ENCODE data around the gene ASB6.

The ASB6 gene

GRCh38 chr9:129610213-129610472 is 31.8 kb downstream of the ASB6 start:
- peaks cover 28 to 34% of the 10 kb centered on the region in 2 donors for H3K4me1 ChIP-seq (ENCODE audit: control insufficient read depth in 2 of 2, insufficient read depth in 2 of 2, low read length in 2 of 2)
- H3K27me3 ChIP-seq (ENCODE audit: control insufficient read depth in 2 of 2, insufficient read depth in 2 of 2, low read length in 2 of 2) = no peaks in the 10 kb centered on the region
- no peaks in the 10 kb centered on the region for H3K36me3 ChIP-seq (ENCODE audit: control insufficient read depth in 2 of 2, insufficient read depth in 2 of 2, low read length in 2 of 2)
- peak overlapping the region; percentile 84 to 86 for H3K27ac ChIP-seq (ENCODE audit: low read depth in 2 of 2, low read length in 2 of 2)
- peak overlapping the region; percentile 78 to 79 for H3K9ac ChIP-seq (ENCODE audit: low read depth in 1 of 2, low read length in 2 of 2)
- H3K4me3 ChIP-seq (ENCODE audit: low read length in 2 of 2) = peak overlapping the region; percentile 78 to 82
- no peaks in the 10 kb centered on the region for H3K9me3 ChIP-seq (ENCODE audit: control insufficient read depth in 2 of 2, low read length in 2 of 2)

- Histone ChIP-seq H3K9me3 (ENCODE audit: control insufficient read depth in 2 of 2, low read length in 2 of 2) (no peaks in the 10 kb centered on the region), H3K36me3 (ENCODE audit: control insufficient read depth in 2 of 2, insufficient read depth in 2 of 2, low read length in 2 of 2) (no peaks in the 10 kb centered on the region), H3K4me1 (ENCODE audit: control insufficient read depth in 2 of 2, insufficient read depth in 2 of 2, low read length in 2 of 2) (peaks cover 28 to 34% of the 10 kb centered on the region in 2 donors), H3K27ac (ENCODE audit: low read depth in 2 of 2, low read length in 2 of 2) (peak overlapping the region; percentile 77 to 84), H3K4me3 (ENCODE audit: low read length in 2 of 2) (peak overlapping the region; percentile 62 to 67), H3K27me3 (ENCODE audit: control insufficient read depth in 2 of 2, insufficient read depth in 2 of 2, low read length in 2 of 2) (no peaks in the 10 kb centered on the region), H3K9ac (ENCODE audit: low read depth in 1 of 2, low read length in 2 of 2) (peak overlapping the region; percentile 49 to 73)
Measured at GRCh38 chr9:129609486-129610212, 32.3 kb downstream of the ASB6 start.

GRCh38 chr9:129608561-129609481 is 33.1 kb downstream of the ASB6 start:
- Histone ChIP-seq H3K36me3 (ENCODE audit: control insufficient read depth in 2 of 2, insufficient read depth in 2 of 2, low read length in 2 of 2) (no peaks in the 10 kb centered on the region), H3K9ac (ENCODE audit: low read depth in 1 of 2, low read length in 2 of 2) (peak overlapping the region; percentile 57 to 65), H3K27ac (ENCODE audit: low read depth in 2 of 2, low read length in 2 of 2) (peak overlapping the region; percentile 75 to 77), H3K9me3 (ENCODE audit: control insufficient read depth in 2 of 2, low read length in 2 of 2) (no peaks in the 10 kb centered on the region), H3K4me1 (ENCODE audit: control insufficient read depth in 2 of 2, insufficient read depth in 2 of 2, low read length in 2 of 2) (peaks cover 28 to 34% of the 10 kb centered on the region in 2 donors), H3K4me3 (ENCODE audit: low read length in 2 of 2) (peak overlapping the region; percentile 45 to 67), H3K27me3 (ENCODE audit: control insufficient read depth in 2 of 2, insufficient read depth in 2 of 2, low read length in 2 of 2) (no peaks in the 10 kb centered on the region)

GRCh38 chr9:129607027-129607387 is 34.9 kb downstream of the ASB6 start:
- no peak overlapping the region for H3K4me3 ChIP-seq (ENCODE audit: low read length in 2 of 2)
- H3K27me3 ChIP-seq (ENCODE audit: control insufficient read depth in 2 of 2, insufficient read depth in 2 of 2, low read length in 2 of 2) = no peaks in the 10 kb centered on the region
- H3K27ac ChIP-seq (ENCODE audit: low read depth in 2 of 2, low read length in 2 of 2) = peak overlapping the region; percentile 72 to 79
- peaks cover 30 to 34% of the 10 kb centered on the region in 2 donors for H3K4me1 ChIP-seq (ENCODE audit: control insufficient read depth in 2 of 2, insufficient read depth in 2 of 2, low read length in 2 of 2)
- H3K36me3 ChIP-seq (ENCODE audit: control insufficient read depth in 2 of 2, insufficient read depth in 2 of 2, low read length in 2 of 2) = no peaks in the 10 kb centered on the region
- H3K9ac ChIP-seq (ENCODE audit: low read depth in 1 of 2, low read length in 2 of 2) = peak overlapping the region in 1 of 2 donors; percentile 30
- H3K9me3 ChIP-seq (ENCODE audit: control insufficient read depth in 2 of 2, low read length in 2 of 2) = no peaks in the 10 kb centered on the region

GRCh38 chr9:129606161-129607026 is 35.6 kb downstream of the ASB6 start:
- H3K4me1 ChIP-seq (ENCODE audit: control insufficient read depth in 2 of 2, insufficient read depth in 2 of 2, low read length in 2 of 2) = peaks cover 30 to 34% of the 10 kb centered on the region in 2 donors
- no peak overlapping the region for H3K9ac ChIP-seq (ENCODE audit: low read depth in 1 of 2, low read length in 2 of 2)
- H3K9me3 ChIP-seq (ENCODE audit: control insufficient read depth in 2 of 2, low read length in 2 of 2) = no peaks in the 10 kb centered on the region
- H3K27ac ChIP-seq (ENCODE audit: low read depth in 2 of 2, low read length in 2 of 2) = peak overlapping the region; percentile 72 to 79
- no peaks in the 10 kb centered on the region for H3K27me3 ChIP-seq (ENCODE audit: control insufficient read depth in 2 of 2, insufficient read depth in 2 of 2, low read length in 2 of 2)
- H3K4me3 ChIP-seq (ENCODE audit: low read length in 2 of 2) = no peak overlapping the region
- H3K36me3 ChIP-seq (ENCODE audit: control insufficient read depth in 2 of 2, insufficient read depth in 2 of 2, low read length in 2 of 2) = no peaks in the 10 kb centered on the region

GRCh38 chr9:129604766-129605163 is 37.2 kb downstream of the ASB6 start:
- Histone ChIP-seq H3K4me3 (ENCODE audit: low read length in 2 of 2) (no peak overlapping the region), H3K9me3 (ENCODE audit: control insufficient read depth in 2 of 2, low read length in 2 of 2) (no peaks in the 10 kb centered on the region), H3K9ac (ENCODE audit: low read depth in 1 of 2, low read length in 2 of 2) (no peak overlapping the region), H3K27ac (ENCODE audit: low read depth in 2 of 2, low read length in 2 of 2) (no peak overlapping the region), H3K4me1 (ENCODE audit: control insufficient read depth in 2 of 2, insufficient read depth in 2 of 2, low read length in 2 of 2) (peaks cover 23 to 25% of the 10 kb centered on the region in 2 donors), H3K27me3 (ENCODE audit: control insufficient read depth in 2 of 2, insufficient read depth in 2 of 2, low read length in 2 of 2) (no peaks in the 10 kb centered on the region), H3K36me3 (ENCODE audit: control insufficient read depth in 2 of 2, insufficient read depth in 2 of 2, low read length in 2 of 2) (no peaks in the 10 kb centered on the region)

- Histone ChIP-seq H3K36me3 (ENCODE audit: control insufficient read depth in 2 of 2, insufficient read depth in 2 of 2, low read length in 2 of 2) (no peaks in the 10 kb centered on the region), H3K4me3 (ENCODE audit: low read length in 2 of 2) (no peak overlapping the region), H3K27me3 (ENCODE audit: control insufficient read depth in 2 of 2, insufficient read depth in 2 of 2, low read length in 2 of 2) (no peaks in the 10 kb centered on the region), H3K9ac (ENCODE audit: low read depth in 1 of 2, low read length in 2 of 2) (no peak overlapping the region), H3K4me1 (ENCODE audit: control insufficient read depth in 2 of 2, insufficient read depth in 2 of 2, low read length in 2 of 2) (peaks cover 19 to 21% of the 10 kb centered on the region in 2 donors), H3K27ac (ENCODE audit: low read depth in 2 of 2, low read length in 2 of 2) (no peak overlapping the region), H3K9me3 (ENCODE audit: control insufficient read depth in 2 of 2, low read length in 2 of 2) (no peaks in the 10 kb centered on the region)
Measured at GRCh38 chr9:129604056-129604765, 37.7 kb downstream of the ASB6 start.

GRCh38 chr9:129602598-129603415 is 39.1 kb downstream of the ASB6 start:
- Histone ChIP-seq H3K27ac (ENCODE audit: low read depth in 2 of 2, low read length in 2 of 2) (no peak overlapping the region), H3K9me3 (ENCODE audit: control insufficient read depth in 2 of 2, low read length in 2 of 2) (no peaks in the 10 kb centered on the region)

More at GRCh38 chr9:129602598-129603415, 39.1 kb downstream of the ASB6 start:
- peak overlapping the region in 1 of 2 donors; percentile 24 for H3K9ac ChIP-seq (ENCODE audit: low read depth in 1 of 2, low read length in 2 of 2)
- peaks cover 15 to 18% of the 10 kb centered on the region in 2 donors for H3K4me1 ChIP-seq (ENCODE audit: control insufficient read depth in 2 of 2, insufficient read depth in 2 of 2, low read length in 2 of 2)
- no peaks in the 10 kb centered on the region for H3K27me3 ChIP-seq (ENCODE audit: control insufficient read depth in 2 of 2, insufficient read depth in 2 of 2, low read length in 2 of 2)
- H3K4me3 ChIP-seq (ENCODE audit: low read length in 2 of 2) = no peak overlapping the region
- no peaks in the 10 kb centered on the region for H3K36me3 ChIP-seq (ENCODE audit: control insufficient read depth in 2 of 2, insufficient read depth in 2 of 2, low read length in 2 of 2)
